GM19238 (cell line): ENCODE data around the gene DGKE.

Source experiments
- DNase-seq: peaks from one replicate; pipeline ENCODE4 v3.0.0; 2011; ENCODE audit warnings: low spot score; ENCODE audit not compliant: insufficient read length

Gene DGKE

DNA sequence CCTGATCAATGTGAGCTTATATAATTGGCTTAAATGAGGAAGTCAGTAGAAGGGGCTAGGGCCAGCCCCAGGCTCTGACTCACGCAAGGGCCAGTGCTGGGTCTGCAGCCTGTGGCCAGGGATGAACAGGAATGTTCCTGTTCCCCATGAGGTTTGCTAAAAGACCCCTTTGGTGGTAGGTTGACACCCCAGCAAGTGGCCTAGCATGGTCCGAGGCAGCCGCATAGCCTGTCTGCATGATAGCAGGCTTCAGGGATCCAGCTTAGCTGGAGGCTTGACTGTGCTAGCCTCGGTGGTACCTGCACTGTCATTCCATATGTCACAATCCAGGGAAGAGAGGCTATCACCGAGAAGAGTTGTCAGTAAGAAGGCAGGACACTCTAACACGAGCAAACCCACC lies 56.4 kb downstream of the DGKE start:
- no peak for DNase-seq

DNA sequence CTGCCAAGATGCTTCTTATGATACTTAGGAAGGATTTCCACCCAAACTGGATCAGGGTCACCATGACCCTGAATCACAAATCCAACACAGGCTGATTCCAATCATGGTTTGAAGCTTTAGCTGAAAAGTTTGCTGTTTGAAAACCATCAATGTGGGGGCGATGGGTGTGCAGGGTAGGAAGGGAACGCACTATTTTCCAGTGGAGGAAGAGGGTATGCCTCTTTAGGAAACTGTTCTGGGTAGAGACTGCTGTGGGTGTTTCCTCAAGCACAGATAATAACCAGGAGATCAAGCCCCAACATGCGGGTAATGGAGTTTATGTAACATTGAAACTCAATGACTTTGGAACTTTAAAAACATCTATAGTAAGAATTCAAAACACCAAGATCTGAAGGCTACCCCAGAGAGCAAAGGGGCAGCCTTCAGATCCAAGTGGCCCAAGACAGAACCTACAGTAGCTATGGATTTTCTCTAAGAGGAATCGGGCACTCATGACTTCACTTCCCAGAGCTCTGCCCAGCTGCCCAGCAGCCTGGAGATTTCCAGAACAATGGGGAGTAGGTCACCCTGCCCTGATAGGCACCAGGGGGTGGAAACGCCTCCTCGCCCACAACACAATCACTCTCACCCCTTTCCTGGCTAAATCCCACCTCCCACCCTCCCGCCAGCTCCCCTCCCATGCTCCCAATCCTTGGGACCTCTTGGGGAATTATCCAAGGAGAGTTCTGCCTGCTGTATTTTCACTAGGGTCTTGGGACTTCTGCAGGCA lies 57.1 kb downstream of the DGKE start:
- no peak for DNase-seq

DNA sequence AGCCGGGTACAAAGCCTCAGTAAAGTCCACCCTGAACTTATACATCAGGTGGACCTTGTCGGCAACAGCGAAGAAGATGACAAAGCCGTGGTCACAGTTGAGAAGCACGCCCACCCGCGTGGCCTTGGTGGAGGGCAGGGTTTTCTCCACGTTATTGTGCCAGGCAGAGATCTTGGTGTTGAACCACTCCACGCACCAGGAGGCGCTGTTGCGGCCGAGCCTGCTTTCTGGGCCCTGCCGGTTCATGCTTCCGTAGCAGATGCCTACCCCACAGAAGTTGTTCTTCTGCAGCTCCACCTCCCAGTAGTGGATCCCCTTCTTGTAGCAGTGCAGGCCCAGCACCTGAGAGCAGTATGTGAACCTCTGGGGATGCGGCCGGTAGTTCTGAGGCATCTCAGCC lies 57.8 kb downstream of the DGKE start:
- DNase-seq = no peak

DNA sequence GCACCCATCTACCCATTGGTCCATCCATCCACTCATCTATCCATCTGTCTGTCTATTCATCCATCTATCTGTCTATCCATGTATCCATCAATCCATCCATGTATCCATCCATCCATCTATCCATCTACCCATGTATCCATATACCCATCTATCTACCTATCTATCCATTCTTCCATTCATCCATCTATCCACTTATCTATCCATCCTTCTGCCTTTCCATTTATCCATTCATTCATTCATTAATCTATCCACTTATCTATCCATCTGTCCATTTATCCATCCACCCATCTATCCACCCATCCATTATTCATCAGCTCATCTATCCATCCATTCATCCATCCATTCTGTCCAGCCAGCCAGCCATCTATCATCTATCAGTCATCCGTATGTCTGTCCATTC lies 58.4 kb downstream of the DGKE start:
- no peak for DNase-seq

DNA sequence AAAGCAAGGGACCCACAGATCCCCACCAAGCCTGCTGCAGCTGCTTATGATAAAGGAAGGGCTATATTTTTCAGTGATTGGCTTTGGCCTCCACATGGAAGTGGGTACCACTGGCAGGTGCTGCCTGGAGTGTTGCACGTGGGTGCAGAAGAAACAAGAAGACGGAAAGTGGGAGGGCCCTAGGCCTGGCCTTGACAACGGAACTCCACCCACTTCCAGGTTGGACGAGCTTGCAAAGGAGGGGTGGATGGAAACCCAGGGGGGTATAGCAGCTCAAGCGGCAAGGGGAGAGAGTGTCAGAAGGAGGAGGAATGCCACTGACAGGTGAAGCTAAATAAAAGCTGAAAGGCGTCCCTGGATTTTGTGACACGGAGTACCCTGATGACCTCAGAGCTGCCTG lies 59.6 kb downstream of the DGKE start:
- no peak for DNase-seq

GRCh38 chr17:56894859-56895455 lies 61.0 kb downstream of the DGKE start:
- no peak for DNase-seq

DNA sequence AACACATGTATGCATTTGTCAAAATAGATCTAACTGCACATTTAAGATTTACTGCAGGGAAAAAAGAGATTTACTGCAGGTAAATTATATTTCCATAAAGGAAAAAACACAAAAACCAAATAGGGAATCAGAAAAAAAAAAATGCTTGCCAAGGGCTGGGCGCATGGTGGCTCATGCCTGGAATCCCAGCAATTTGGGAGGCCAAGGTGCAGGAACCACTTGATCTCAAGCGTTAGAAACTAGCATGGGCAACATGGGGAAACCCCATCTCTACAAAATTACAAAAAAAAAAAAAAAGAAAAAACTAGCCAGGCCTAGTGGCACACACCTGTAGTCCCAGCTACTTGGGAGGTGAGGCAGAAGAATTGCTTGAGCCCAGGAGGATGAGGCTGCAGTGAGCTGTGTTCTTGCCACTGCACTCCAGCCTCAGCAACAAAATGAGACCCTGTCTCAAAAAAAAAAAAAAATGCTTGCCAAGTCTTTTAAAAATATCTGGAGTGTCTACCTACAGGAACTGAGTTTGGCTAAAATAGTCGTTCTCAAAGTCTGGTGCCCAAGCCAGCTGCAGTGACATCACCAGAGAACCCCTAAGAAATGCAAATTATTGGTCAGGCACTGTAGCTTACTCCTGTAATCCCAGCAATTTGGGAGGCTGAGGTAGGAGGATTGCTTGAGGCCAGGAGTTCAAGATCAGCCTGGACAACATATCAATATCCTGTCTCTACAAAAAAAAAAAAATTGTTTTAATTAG lies 62.4 kb downstream of the DGKE start:
- DNase-seq = no peak

DNA sequence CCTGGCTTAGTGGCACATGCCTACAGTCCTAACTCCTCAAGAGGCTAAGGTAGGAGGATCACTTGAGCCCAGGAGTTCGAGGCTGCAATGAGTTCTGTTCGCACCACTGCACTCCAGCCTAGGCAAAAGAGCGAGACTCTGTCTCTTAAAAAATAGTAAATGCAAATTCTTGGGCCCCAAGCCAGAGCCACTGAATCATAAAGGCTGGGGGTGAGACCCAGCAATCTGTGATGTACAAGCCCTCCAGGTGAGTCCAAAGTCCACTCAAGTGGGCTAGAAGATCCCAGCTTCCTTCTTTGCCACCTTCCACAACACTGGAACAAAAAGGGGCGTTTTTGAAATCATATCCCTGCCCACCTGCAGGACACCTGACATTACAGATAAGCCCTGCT lies 63.0 kb downstream of the DGKE start:
- no peak for DNase-seq

DNA sequence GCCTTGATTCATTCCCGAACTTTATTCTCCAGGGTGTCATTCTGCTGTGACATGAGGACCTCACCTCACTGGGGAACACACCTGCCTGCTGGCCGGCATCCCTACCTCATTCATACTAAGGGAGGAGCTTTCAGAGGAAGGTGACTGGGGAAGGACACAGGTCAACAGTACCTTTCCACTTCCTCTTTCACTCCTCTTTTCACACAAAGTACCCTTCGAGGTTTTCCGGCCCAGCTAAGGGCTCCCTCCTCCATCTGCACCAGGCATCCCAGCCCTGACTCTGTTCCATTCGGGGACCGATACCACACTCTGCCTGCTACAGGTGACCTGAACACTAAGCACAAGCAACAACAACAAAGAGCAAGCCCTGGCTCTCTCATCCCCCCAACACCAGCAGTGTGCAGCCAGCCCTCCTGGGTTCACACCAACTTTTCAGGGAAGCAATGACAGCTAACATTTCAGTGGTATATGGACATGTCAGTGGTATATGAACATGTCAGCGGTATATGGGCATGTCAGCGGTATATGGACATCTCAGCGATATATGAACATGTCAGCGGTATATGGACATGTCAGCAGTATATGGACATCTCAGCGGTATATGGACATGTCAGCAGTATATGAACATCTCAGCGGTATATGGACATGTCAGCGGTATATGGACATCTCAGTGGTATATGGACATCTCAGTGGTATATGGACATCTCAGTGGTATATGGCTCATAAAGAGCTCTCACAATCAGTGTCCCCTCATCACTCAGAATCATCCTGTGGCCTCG lies 63.9 kb downstream of the DGKE start:
- peak; percentile 31 for DNase-seq

- DNase-seq = no peak
Measured at GRCh38 chr17:56898874-56899273, 64.9 kb downstream of the DGKE start.

DNA sequence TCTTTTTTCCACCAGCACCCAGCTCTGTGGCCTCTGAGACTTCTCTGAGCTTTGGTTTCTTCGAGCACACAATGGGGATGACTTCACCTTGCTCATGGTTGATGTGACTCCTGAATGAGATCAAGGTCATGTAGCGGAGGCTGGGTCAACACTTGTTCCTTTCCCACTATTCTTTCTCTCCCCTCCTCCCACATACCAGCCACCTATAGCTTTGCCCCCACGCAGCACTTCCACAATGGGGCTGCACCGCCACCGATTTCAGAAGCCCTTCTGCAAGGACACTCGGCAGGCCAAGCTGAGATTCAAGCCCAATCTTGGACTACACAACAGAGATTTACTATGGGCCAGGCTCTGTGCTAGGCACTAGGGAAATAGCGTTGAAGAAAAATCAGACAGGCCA lies 65.5 kb downstream of the DGKE start:
- no peak for DNase-seq

DNA sequence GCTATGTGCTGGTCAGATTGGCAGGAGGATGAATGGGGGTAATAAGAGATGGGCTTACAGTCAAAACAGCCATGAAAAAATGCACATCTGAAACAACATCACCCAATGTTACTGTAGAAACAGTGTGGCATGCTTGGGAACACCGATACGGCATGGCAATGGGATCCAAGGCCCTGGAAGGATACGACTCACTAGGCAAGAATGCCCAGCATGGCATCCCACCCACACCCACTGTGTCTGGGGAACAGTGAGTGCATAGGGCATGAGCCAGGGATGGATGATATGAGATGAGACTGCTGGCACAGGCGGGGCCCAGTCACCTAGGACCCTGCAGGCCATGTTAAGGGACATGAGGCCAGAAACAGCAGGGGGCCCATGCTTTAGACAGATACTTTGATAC lies 68.4 kb downstream of the DGKE start:
- no peak for DNase-seq

DNA sequence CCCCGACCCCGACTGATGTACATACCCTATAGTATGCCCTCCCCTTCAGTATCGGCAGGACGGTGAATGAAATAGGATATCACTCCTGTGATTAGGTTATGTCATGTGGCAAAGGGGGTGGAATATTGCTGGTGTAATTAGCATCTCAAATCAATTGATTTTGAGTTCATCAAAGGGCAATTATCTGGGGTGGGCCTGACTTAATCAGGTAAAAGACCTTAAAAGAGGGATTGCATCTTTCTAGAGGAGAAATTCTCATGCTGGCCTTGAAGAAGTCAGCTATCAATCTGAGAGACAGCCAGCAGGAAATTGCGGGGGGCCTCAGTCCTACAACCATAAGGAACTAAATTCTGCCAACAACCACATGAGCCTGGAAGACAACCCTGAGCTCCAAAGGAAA lies 69.6 kb downstream of the DGKE start:
- no peak for DNase-seq

DNA sequence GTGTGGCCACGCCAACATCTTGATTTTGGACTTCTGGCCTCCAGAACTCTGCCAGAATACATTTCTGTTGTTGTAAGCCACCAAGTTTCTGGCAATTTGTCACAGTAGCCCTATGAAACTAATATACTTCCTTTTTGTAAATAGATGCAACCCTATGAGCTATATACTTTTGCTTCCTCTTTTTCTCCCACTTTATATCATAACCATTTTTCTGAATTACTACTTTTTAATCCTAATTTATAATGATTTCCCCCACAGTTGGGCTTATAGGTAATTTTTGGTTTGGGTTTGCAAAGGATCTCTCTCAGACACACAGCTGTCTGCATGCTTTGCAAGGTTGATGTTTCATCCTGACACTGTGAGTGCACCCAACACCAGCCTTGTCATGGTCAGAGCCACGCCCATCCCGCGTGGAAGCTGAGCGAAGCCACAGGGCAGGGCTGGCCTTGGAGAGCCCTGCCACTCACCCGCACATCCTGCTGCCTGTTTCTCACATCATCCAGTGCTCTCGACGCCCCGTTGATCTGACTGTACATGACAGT lies 74.1 kb downstream of the DGKE start:
- DNase-seq = peak; percentile 69

GRCh38 chr17:56909742-56910508 lies 76.0 kb downstream of the DGKE start:
- no peak for DNase-seq

DNA sequence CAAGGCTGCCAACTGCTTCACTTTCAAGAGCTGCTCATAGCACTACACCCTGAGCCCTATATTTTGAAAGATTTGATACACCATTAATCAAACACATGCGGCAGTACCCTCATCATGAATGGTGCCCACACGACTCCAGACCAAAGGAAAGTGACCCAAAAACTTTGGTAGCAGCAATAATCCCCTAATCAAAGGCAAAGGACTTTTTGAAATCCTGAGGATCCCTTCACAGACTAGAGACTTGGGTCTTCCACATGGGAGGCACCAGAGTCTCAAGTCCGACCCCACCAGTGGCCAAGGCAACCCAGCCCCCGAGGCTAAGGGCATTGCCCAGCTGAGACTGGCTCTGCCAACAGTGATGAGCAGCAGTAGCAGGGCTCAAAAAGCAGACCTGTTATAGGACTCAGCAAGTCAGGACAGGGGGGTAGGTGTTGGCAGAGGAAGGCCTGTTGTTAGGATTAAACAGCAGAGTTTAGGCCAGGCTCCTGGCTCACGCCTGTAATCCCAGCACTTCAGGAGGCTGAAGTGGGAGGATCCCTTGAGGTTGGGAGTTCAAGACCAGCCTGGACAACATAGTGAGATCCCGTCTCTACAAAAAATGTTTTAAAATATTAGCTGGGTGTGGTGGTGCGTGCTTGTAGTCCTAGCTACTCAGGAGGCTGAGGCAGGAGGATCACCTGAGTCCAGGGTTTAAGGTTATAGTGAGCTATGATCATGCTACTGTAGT lies 76.7 kb downstream of the DGKE start:
- no peak for DNase-seq

DNA sequence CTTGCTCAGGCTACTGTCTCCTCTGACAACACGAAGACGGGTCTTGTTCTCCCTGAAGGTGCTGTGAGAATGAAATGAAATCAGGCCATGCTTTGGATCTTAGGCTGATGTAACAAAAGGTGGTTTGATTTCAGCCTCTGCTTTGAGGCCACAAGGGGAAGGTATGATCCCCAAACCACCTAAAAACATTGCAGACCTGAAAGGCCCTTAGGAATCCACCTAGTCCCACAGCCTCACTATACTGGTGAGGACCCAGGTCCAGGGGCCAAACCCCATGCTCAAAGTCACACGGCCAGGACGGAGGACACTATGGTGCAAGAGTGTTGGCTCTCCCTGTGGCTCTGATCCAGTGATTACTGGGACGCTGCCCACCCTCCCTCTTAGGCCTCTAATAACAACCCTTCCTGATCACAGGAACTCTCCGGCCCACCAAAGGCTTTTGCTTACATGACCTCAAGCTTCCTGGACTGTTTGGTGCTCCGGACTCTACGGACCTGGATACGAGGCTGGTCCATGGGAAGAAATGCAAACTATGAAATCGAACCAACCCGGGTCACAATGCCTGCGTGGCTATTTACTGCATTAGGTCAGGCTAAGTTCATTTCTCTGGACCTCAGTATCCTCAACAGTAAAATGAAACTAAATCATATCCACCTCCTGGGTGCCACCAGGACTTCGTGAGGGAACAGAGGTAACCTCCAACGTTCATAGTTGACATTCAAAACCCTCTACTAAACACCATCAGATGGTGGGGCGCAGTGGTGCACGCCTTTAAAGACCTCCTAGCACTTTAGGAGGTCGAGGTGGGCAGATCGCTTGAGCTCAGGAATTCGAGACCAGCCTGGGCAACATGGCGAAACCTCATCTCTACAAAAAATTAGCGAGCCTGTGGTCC lies 78.4 kb downstream of the DGKE start:
- no peak for DNase-seq

DNA sequence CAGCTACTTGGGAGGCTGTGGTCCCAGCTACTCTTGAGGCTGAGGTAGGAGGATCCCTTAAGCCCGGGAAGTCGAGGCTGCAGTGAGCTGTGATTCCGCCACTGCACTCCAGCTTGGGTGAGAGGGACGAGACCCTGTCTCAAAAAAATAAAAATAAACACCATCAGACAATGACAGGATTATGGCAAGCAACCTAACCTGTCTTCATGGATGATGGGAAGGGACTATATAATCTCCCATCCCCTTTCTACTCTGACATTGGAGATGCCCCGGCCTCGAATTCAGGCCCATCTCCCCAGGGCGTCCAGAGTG lies 79.0 kb downstream of the DGKE start:
- DNase-seq = no peak

DNA sequence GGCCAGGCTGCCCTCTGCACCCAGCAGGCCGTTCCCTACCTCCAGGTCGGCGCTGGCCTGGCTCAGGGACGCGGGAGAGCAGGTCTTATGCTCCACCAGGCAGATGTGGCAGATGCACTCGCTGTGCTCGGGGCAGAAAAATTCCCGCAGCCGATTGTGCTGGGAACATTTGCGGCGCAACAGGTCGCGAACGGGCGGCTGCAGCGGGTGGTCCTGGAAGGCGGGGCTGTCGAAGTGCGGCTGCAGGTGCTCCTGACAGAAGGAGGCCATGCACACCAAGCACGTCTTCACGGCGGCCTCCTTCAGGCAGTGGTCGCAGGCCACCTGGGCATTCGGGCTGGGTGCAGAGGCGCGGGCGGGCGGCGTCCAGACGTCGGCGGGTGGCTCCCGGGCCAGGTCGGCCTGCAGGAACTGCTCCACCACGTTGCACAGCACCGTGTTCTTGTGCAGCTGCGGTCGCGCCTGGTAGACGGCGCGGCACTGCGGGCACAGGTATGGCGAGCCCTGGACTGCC lies 79.5 kb downstream of the DGKE start:
- no peak for DNase-seq
